Neuronal stem cell (in vitro differentiated cells): ENCODE results near the gene GOLGA8F. TPM values are rescaled to one million over a fixed set of nuclear protein-coding genes. Genes with fewer than 3 reads are reported as not detected.
"Not testable (repeated sequence)": the region's sequence is repeated elsewhere in the genome, so short reads cannot be mapped to it uniquely, and the experiment has no call there.

ENCODE experiments used
- DNase-seq: peaks from one replicate; pipeline ENCODE4 v3.0.0-alpha.2; 2013; ENCODE audit warnings: low spot score
- H2AFZ ChIP-seq: one replicate; pipeline ENCODE4 v1.6.1; 2013; ENCODE audit warnings: mild to moderate bottlenecking, low read length, inconsistent platforms
- H2AK5ac ChIP-seq: 2 replicates; pipeline ENCODE4 v1.6.1; 2013; ENCODE audit warnings: low read depth, mild to moderate bottlenecking, inconsistent platforms, low read length, moderate library complexity, mixed read lengths
- H2BK120ac ChIP-seq: 2 replicates; pipeline ENCODE4 v1.6.1; 2013; ENCODE audit warnings: low read depth, mild to moderate bottlenecking, inconsistent platforms, low read length, moderate library complexity, mixed read lengths
- H2BK12ac ChIP-seq: one replicate; pipeline ENCODE4 v1.6.1; 2013; ENCODE audit warnings: low read length, inconsistent platforms
- H2BK15ac ChIP-seq: 2 replicates; pipeline ENCODE4 v1.6.1; 2013; ENCODE audit warnings: mild to moderate bottlenecking, low read length, inconsistent platforms, mixed read lengths
- H2BK5ac ChIP-seq: one replicate; pipeline ENCODE4 v1.6.1; 2013; ENCODE audit warnings: inconsistent platforms, mild to moderate bottlenecking, low read length, moderate library complexity
- H3K14ac ChIP-seq: one replicate; pipeline ENCODE4 v1.6.1; 2013; ENCODE audit warnings: low read length, inconsistent platforms
- H3K18ac ChIP-seq: 2 replicates; pipeline ENCODE4 v1.6.1; 2013; ENCODE audit warnings: low read length, inconsistent platforms
- H3K23ac ChIP-seq: 2 replicates; pipeline ENCODE4 v1.6.1; 2013; ENCODE audit warnings: low read depth, mild to moderate bottlenecking, mixed read lengths, low read length, inconsistent platforms; ENCODE audit not compliant: poor library complexity
- H3K27ac ChIP-seq: replicated peaks from 3 replicates; pipeline ENCODE4 v1.5.1; 2013; ENCODE audit warnings: low read length, inconsistent platforms
- H3K27me3 ChIP-seq, 3 experiments: 2 replicates each; pipeline ENCODE4 v1.6.1; 2013; ENCODE audit warnings: low read length in 3 of 3, mild to moderate bottlenecking in 2 of 3, inconsistent platforms in 1 of 3, low read depth in 1 of 3, mixed read lengths in 1 of 3, moderate library complexity in 1 of 3; ENCODE audit not compliant: control insufficient read depth in 3 of 3, insufficient read depth in 3 of 3
- H3K36me3 ChIP-seq, 2 donors: replicated peaks in 1 of 2; 2 replicates each; pipeline ENCODE4 v1.6.1; 2013; ENCODE audit warnings: low read length in 2 of 2; ENCODE audit not compliant: control insufficient read depth in 2 of 2, insufficient read depth in 2 of 2
- H3K4ac ChIP-seq: 2 replicates; pipeline ENCODE4 v1.6.1; 2013; ENCODE audit warnings: inconsistent platforms, mild to moderate bottlenecking, low read length, moderate library complexity
- H3K4me1 ChIP-seq, 2 donors: 1 replicate in 1 of 2; 2 replicates in 1 of 2; pipeline ENCODE4 v1.6.1; 2013; ENCODE audit warnings: low read length in 2 of 2, low read depth in 1 of 2; ENCODE audit not compliant: control insufficient read depth in 2 of 2, insufficient read depth in 1 of 2
- H3K4me2 ChIP-seq: one replicate; pipeline ENCODE4 v1.6.1; 2013; ENCODE audit warnings: mild to moderate bottlenecking, low read length, inconsistent platforms; ENCODE audit not compliant: insufficient read depth, poor library complexity, severe bottlenecking
- H3K4me3 ChIP-seq, 2 donors: 2 replicates each; pipeline ENCODE4 v1.5.1; 2013; ENCODE audit warnings: low read length in 2 of 2, mild to moderate bottlenecking in 2 of 2, inconsistent platforms in 1 of 2, moderate library complexity in 1 of 2
- H3K79me1 ChIP-seq: one replicate; pipeline ENCODE4 v1.6.1; 2013; ENCODE audit warnings: low read depth, mild to moderate bottlenecking, inconsistent platforms, low read length, moderate library complexity
- H3K9ac ChIP-seq: one replicate; pipeline ENCODE4 v1.6.1; 2013; ENCODE audit warnings: mild to moderate bottlenecking, low read depth, low read length, inconsistent platforms; ENCODE audit not compliant: poor library complexity
- H3K9me3 ChIP-seq, 2 donors: replicated peaks in 1 of 2; 2 replicates each; pipeline versions ENCODE3 to v1.6.1; 2013; ENCODE audit warnings: low read length in 2 of 2, mild to moderate bottlenecking in 2 of 2, inconsistent platforms in 1 of 2, low read depth in 1 of 2, mixed read lengths in 1 of 2, moderate library complexity in 1 of 2; ENCODE audit not compliant: control insufficient read depth in 2 of 2, insufficient read depth in 1 of 2
- H4K8ac ChIP-seq: one replicate; pipeline ENCODE4 v1.6.1; 2013; ENCODE audit warnings: low read depth, mild to moderate bottlenecking, inconsistent platforms, low read length, moderate library complexity
- H4K91ac ChIP-seq: one replicate; pipeline ENCODE4 v1.6.1; 2013; ENCODE audit warnings: low read length, low read depth, mild to moderate bottlenecking, inconsistent platforms; ENCODE audit not compliant: poor library complexity
- WGBS, 2 donors: extraction: QIAGEN DNeasy Blood & Tissue Kit; methylation state at CpG; one replicate each; pipeline ENCODE4 v1.1.7; 2013; ENCODE audit warnings: missing lambda C conversion rate in 2 of 2, mixed read lengths in 1 of 2; ENCODE audit not compliant: insufficient read length in 2 of 2, insufficient replicate concordance in 1 of 2; ENCODE audit errors: extremely low coverage in 2 of 2; 5-methylcytosine and 5-hydroxymethylcytosine counted together
- polyA plus RNA-seq, 2 experiments: library from polyadenylated mRNA; stranded (reverse); fragments of 200-250 nt; gene quantifications; one replicate each; pipeline ENCODE4 v1.2.3, GENCODE V29; 2013

The GOLGA8F gene
- 0.08 TPM for polyA plus RNA-seq (2013, experiment 1 of 2)
- polyA plus RNA-seq (2013, experiment 2 of 2): 0.03 TPM

- H2AFZ ChIP-seq, H3K4me3 ChIP-seq, H3K18ac ChIP-seq, H3K9me3 ChIP-seq, H3K4me1 ChIP-seq, H3K4ac ChIP-seq, H2BK15ac ChIP-seq, H3K36me3 ChIP-seq, H3K27me3 ChIP-seq, H3K4me2 ChIP-seq, DNase-seq, H3K14ac ChIP-seq, H2BK120ac ChIP-seq, H2BK12ac ChIP-seq, H3K79me1 ChIP-seq, H4K91ac ChIP-seq, H4K8ac ChIP-seq, H3K23ac ChIP-seq, H3K9ac ChIP-seq, H3K27ac ChIP-seq, H2BK5ac ChIP-seq, H2AK5ac ChIP-seq: not testable (repeated sequence)
- no CpG with 5 or more reads among the region's 8 CpGs for WGBS, 2 donors
Measured at GRCh38 chr15:28378364-28378763, at the start of gene GOLGA8F. TSS of gene GOLGA8F (plus strand) at chr15:28378664. CDS start at chr15:28378762, 98 bp downstream.

GRCh38 chr15:28357984-28358383 lies 20.5 kb upstream of the GOLGA8F start, which contains the start of gene GOLGA6L24:
TSS of gene GOLGA6L24 (minus strand) at chr15:28358084. CDS start at chr15:28358023, 61 bp downstream.
- H3K18ac ChIP-seq, H3K9me3 ChIP-seq, H2AFZ ChIP-seq, H3K4me3 ChIP-seq, H3K23ac ChIP-seq, H3K36me3 ChIP-seq, H2BK120ac ChIP-seq, H2AK5ac ChIP-seq, H3K79me1 ChIP-seq, H4K91ac ChIP-seq, H3K9ac ChIP-seq, H2BK5ac ChIP-seq, H3K27me3 ChIP-seq, H3K27ac ChIP-seq, H3K14ac ChIP-seq, H2BK12ac ChIP-seq, DNase-seq, H3K4ac ChIP-seq, H3K4me2 ChIP-seq, H2BK15ac ChIP-seq, H4K8ac ChIP-seq, H3K4me1 ChIP-seq: not testable (repeated sequence)
- WGBS, 2 donors: no CpG with 5 or more reads among the region's 7 CpGs

GRCh38 chr15:28365502-28365901 lies 13.0 kb upstream of the GOLGA8F start:
- H4K8ac ChIP-seq, H3K4me3 ChIP-seq, H3K23ac ChIP-seq, H3K4ac ChIP-seq, H3K9ac ChIP-seq, H2BK12ac ChIP-seq, H3K36me3 ChIP-seq, H4K91ac ChIP-seq, H3K9me3 ChIP-seq, H2AFZ ChIP-seq, H3K4me2 ChIP-seq, H3K18ac ChIP-seq, H2BK5ac ChIP-seq, H3K4me1 ChIP-seq, H3K27ac ChIP-seq, H3K27me3 ChIP-seq, DNase-seq, H3K79me1 ChIP-seq, H2AK5ac ChIP-seq, H2BK120ac ChIP-seq, H3K14ac ChIP-seq, H2BK15ac ChIP-seq: not testable (repeated sequence)
- no CpG with 5 or more reads among the region's 17 CpGs for WGBS, 2 donors

GRCh38 chr15:28380053-28380452 lies 1.6 kb downstream of the GOLGA8F start:
- H2BK12ac ChIP-seq, H2BK5ac ChIP-seq, H2BK15ac ChIP-seq, H3K4me3 ChIP-seq, H3K36me3 ChIP-seq, H3K4me2 ChIP-seq, H4K91ac ChIP-seq, DNase-seq, H3K23ac ChIP-seq, H3K18ac ChIP-seq, H3K9ac ChIP-seq, H2AK5ac ChIP-seq, H2BK120ac ChIP-seq, H3K14ac ChIP-seq, H3K27ac ChIP-seq, H2AFZ ChIP-seq, H3K9me3 ChIP-seq, H3K27me3 ChIP-seq, H4K8ac ChIP-seq, H3K4ac ChIP-seq, H3K4me1 ChIP-seq, H3K79me1 ChIP-seq: not testable (repeated sequence)
- WGBS, 2 donors: no CpG with 5 or more reads among the region's 3 CpGs
